ENCODE results near the gene IMMP2L.

IMMP2L gene

GRCh38 chr7:111266613-111267012 lies 295.7 kb downstream of the IMMP2L start:
- Histone ChIP-seq H3K36me3 (ENCODE audit: insufficient read depth, low read length) (no peaks in the 10 kb centered on the region), H3K79me2 (ENCODE audit: insufficient read depth, low read length) (no peaks in the 10 kb centered on the region), H2AFZ (ENCODE audit: low read length) (no peak overlapping the region), H4K20me1 (ENCODE audit: insufficient read depth, low read length, poor library complexity, severe bottlenecking) (no peaks in the 10 kb centered on the region), H3K4me1 (ENCODE audit: insufficient read depth, low read length, poor library complexity, severe bottlenecking) (peaks cover 8% of the 10 kb centered on the region), H3K9ac (ENCODE audit: low read depth, low read length, poor library complexity, severe bottlenecking) (no peak overlapping the region), H3K4me3 (ENCODE audit: low read length, poor library complexity, severe bottlenecking) (no peak overlapping the region), H3K9me2 (replicated peaks; ENCODE audit: low read depth, low read length) (no peaks in the 10 kb centered on the region), H3K4me2 (ENCODE audit: low read depth, low read length, poor library complexity, severe bottlenecking) (no peak overlapping the region), H3F3A (ENCODE audit: low read depth) (no peaks in the 10 kb centered on the region), H3K27me3 (ENCODE audit: insufficient read depth, low read length, poor library complexity, severe bottlenecking) (no peaks in the 10 kb centered on the region), H3K9me3 (ENCODE audit: insufficient read depth, low read depth, low read length) (no peaks in the 10 kb centered on the region)
- TF ChIP-seq EZH2phosphoT487 (IDR thresholded peaks at IDR 0.05; ENCODE audit: borderline replicate concordance), result no peak
- no peak for TF ChIP-seq CTCF (conservative IDR thresholded peaks at IDR 0.05; ENCODE audit: low read length)

- no peak overlapping the region for H3K4me3 ChIP-seq (ENCODE audit: low read length, poor library complexity, severe bottlenecking)
- no peak overlapping the region for H3K9ac ChIP-seq (ENCODE audit: low read depth, low read length, poor library complexity, severe bottlenecking)
- H4K20me1 ChIP-seq (ENCODE audit: insufficient read depth, low read length, poor library complexity, severe bottlenecking), result no peaks in the 10 kb centered on the region
- no peaks in the 10 kb centered on the region for H3F3A ChIP-seq (ENCODE audit: low read depth)
- H3K4me1 ChIP-seq (ENCODE audit: insufficient read depth, low read length, poor library complexity, severe bottlenecking), result peaks cover 8% of the 10 kb centered on the region
- H3K36me3 ChIP-seq (ENCODE audit: insufficient read depth, low read length), result no peaks in the 10 kb centered on the region
- no peak overlapping the region for H2AFZ ChIP-seq (ENCODE audit: low read length)
- no peaks in the 10 kb centered on the region for H3K27me3 ChIP-seq (ENCODE audit: insufficient read depth, low read length, poor library complexity, severe bottlenecking)
- no peak overlapping the region for H3K4me2 ChIP-seq (ENCODE audit: low read depth, low read length, poor library complexity, severe bottlenecking)
- no peaks in the 10 kb centered on the region for H3K79me2 ChIP-seq (ENCODE audit: insufficient read depth, low read length)
- no peaks in the 10 kb centered on the region for H3K9me2 ChIP-seq (replicated peaks; ENCODE audit: low read depth, low read length)
- TF ChIP-seq CTCF (conservative IDR thresholded peaks at IDR 0.05; ENCODE audit: low read length) (no peak), EZH2phosphoT487 (IDR thresholded peaks at IDR 0.05; ENCODE audit: borderline replicate concordance) (no peak)
- no peaks in the 10 kb centered on the region for H3K9me3 ChIP-seq (ENCODE audit: insufficient read depth, low read depth, low read length)
Observed at GRCh38 chr7:111265394-111265793, 296.9 kb downstream of the IMMP2L start.

- Histone ChIP-seq H3K9me3 (ENCODE audit: insufficient read depth, low read depth, low read length) (no peaks in the 10 kb centered on the region), H3K36me3 (ENCODE audit: insufficient read depth, low read length) (no peaks in the 10 kb centered on the region), H3K9me2 (replicated peaks; ENCODE audit: low read depth, low read length) (no peaks in the 10 kb centered on the region), H3F3A (ENCODE audit: low read depth) (no peaks in the 10 kb centered on the region), H2AFZ (ENCODE audit: low read length) (no peak overlapping the region), H3K4me3 (ENCODE audit: low read length, poor library complexity, severe bottlenecking) (no peak overlapping the region), H3K27me3 (ENCODE audit: insufficient read depth, low read length, poor library complexity, severe bottlenecking) (no peaks in the 10 kb centered on the region), H3K79me2 (ENCODE audit: insufficient read depth, low read length) (no peaks in the 10 kb centered on the region), H4K20me1 (ENCODE audit: insufficient read depth, low read length, poor library complexity, severe bottlenecking) (no peaks in the 10 kb centered on the region), H3K9ac (ENCODE audit: low read depth, low read length, poor library complexity, severe bottlenecking) (no peak overlapping the region), H3K4me1 (ENCODE audit: insufficient read depth, low read length, poor library complexity, severe bottlenecking) (peaks cover 8% of the 10 kb centered on the region), H3K4me2 (ENCODE audit: low read depth, low read length, poor library complexity, severe bottlenecking) (no peak overlapping the region)
- TF ChIP-seq EZH2phosphoT487 (IDR thresholded peaks at IDR 0.05; ENCODE audit: borderline replicate concordance) (no peak), CTCF (conservative IDR thresholded peaks at IDR 0.05; ENCODE audit: low read length) (no peak)
Observed at GRCh38 chr7:111264981-111265380, 297.3 kb downstream of the IMMP2L start.

All from Loucy (cell line).